B cell (primary cell): ENCODE results near the gene ERP27.

Source experiments
- CTCF ChIP-seq: fragments of 200-600 bp; IDR thresholded peaks from one replicate; pipeline ENCODE4 v1.8.0; 2022; ENCODE audit warnings: antibody characterized with exemption, mild to moderate bottlenecking
- EZH2 ChIP-seq: IDR thresholded peaks from 2 replicates; pipeline ENCODE4 v1.6.1; 2012; ENCODE audit warnings: borderline replicate concordance, low read depth, mild to moderate bottlenecking, moderate library complexity, low read length; ENCODE audit not compliant: insufficient read depth, poor library complexity, severe bottlenecking

DNA sequence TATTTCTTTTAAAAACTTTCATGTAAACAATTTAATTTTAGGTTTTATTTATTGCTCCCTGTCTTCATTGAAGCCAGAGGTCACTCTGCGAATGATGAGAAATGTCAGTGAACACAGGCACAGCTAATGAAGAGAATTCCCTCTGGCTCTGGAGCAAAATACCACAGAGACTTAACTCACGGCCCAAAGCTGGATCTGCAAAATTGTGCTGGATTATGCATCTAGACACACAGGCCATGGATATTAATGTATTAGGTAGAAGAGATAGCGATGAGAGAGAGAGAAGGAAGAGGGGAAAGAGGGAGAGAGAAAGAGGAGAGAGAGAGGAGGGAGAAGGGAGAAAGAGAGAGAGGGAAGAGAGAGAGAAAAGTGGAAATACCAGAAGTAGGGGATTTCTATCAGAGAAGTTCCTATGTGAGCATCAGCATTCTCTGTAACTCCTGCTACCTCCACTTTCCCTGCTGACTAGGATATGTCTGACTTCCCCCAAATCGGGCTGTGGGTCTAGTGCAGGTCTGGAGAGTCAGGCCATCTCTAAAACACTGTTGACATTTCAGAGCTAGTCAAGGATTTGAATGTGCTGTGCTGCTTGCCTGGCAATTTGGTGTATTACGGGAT, 19.3 kb upstream of the ERP27 start:
- no peak for TF ChIP-seq EZH2
- TF ChIP-seq CTCF, result no peak
